ENCODE measurements around the gene AFTPH. TPM values are rescaled to one million over a fixed set of nuclear protein-coding genes. Genes with fewer than 3 reads are reported as not detected.
A peak's percentile ranks its signal among the peaks of the same experiment; 100 is the strongest.

AFTPH gene
- polyA plus RNA-seq, 1 experiment = 22.0 TPM

DNA sequence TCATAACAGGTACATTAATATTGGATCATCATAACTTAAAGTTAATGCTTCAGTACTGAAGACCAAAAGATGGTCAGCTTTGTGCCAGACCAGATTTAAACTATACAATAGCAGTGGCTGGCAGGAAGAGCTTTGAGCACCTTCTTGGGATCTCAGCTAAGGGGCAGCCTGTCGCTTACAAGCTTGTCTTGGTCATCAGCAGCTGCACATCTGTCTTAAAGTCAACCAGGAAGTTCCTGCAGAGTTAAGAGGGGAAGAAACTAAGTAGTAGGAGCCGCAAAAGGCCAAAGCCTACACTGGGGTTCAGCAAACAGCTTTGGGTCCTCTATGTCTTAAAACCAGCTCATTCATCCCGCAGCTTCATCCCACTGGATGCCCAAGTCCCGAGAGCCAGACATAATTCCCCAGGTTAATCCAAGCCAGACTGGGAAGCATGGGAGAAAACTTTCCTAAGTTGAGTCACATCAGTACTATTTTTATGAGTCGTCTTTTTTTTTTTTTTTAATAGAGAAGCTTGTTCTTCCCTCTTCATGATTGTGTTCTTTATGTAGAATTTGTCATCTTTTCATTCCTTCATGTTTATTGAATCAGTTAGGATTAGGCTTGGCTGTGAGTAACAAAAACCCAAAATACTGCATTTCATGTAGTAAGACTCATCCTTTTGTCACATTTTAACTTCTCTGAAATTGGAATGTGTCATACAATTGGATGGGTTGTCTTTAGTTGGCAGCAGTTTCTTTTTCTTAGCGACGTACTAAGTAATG, 70.3 kb downstream of the AFTPH start:
- Histone ChIP-seq H3K27me3 (ENCODE audit: control insufficient read depth, insufficient read depth, low read length) (peaks cover 24% of the 10 kb centered on the region), H3K9me3 (ENCODE audit: control insufficient read depth, insufficient read depth, low read length) (no peaks in the 10 kb centered on the region), H3K4me3 (ENCODE audit: low read depth, low read length) (no peak overlapping the region), H3K27ac (ENCODE audit: low read depth, low read length) (no peak overlapping the region)
- TF ChIP-seq, protein P1, sequence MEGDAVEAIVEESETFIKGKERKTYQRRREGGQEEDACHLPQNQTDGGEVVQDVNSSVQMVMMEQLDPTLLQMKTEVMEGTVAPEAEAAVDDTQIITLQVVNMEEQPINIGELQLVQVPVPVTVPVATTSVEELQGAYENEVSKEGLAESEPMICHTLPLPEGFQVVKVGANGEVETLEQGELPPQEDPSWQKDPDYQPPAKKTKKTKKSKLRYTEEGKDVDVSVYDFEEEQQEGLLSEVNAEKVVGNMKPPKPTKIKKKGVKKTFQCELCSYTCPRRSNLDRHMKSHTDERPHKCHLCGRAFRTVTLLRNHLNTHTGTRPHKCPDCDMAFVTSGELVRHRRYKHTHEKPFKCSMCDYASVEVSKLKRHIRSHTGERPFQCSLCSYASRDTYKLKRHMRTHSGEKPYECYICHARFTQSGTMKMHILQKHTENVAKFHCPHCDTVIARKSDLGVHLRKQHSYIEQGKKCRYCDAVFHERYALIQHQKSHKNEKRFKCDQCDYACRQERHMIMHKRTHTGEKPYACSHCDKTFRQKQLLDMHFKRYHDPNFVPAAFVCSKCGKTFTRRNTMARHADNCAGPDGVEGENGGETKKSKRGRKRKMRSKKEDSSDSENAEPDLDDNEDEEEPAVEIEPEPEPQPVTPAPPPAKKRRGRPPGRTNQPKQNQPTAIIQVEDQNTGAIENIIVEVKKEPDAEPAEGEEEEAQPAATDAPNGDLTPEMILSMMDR (IDR thresholded peaks at IDR 0.05; ENCODE audit: low read depth, low read length) = no peak
- ChIA-PET POLR2A (interaction anchor here (0.5 to 0.7 kb wide), 2 partner anchors 37 to 70 kb away, joined by 3 read pairs; no protein-coding TSS in a partner anchor), CTCF (interaction anchor here (0.6 to 3.2 kb wide), 17 partner anchors 7 to 473 kb away, joined by 3 to 18 read pairs (median 4); no protein-coding TSS in a partner anchor)
- no peak for DNase-seq (ENCODE audit: low read depth, low spot score)

DNA sequence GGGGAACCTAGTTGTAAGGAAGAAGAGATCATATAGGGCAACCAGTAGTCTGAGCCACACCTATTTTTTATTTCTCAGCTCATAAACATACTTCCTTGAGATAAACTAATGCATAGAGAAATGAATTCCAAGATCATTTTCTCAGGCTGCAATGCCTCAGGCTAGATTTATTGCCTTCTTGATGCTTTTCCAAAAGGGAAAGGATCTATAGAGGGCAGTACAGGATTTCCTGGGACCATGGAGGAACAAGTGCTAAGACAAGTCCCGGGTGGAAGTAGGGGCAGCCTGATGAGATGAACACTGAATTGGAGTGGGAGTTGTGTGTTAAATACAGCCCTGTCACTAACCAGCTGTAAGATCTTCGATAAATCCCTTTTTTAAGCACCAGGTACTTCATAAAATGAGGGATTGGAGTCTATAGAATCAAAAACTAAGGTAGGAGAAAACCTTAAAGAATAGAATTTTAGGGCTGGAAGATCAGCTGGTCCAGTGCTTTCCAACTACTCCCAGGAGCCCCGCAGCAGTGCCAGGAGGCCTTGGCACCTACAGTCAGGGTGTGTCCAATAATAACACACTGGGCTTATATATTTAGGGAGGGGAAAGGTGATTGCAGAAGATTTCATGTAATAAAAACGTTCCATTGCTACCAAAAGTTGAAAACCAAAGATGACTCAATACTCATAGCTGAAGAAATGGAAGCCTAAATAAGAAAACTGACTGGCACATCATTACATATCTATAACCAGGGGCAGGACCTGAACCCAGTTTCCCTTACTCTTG, 71.5 kb downstream of the AFTPH start:
- CTCF ChIA-PET = interaction anchor here (0.6 to 3.2 kb wide), 13 partner anchors 9 to 282 kb away, joined by 3 to 18 read pairs (median 3); no protein-coding TSS in a partner anchor
- TF ChIP-seq, protein P1 (IDR thresholded peaks at IDR 0.05; ENCODE audit: low read depth, low read length) = peak; percentile 49
- H3K27ac ChIP-seq (ENCODE audit: low read depth, low read length) = no peak overlapping the region
- H3K9me3 ChIP-seq (ENCODE audit: control insufficient read depth, insufficient read depth, low read length) = no peaks in the 10 kb centered on the region
- no peak overlapping the region for H3K4me3 ChIP-seq (ENCODE audit: low read depth, low read length)
- no peak for DNase-seq (ENCODE audit: low read depth, low spot score)
- peaks cover 30% of the 10 kb centered on the region for H3K27me3 ChIP-seq (ENCODE audit: control insufficient read depth, insufficient read depth, low read length)
- POLR2A ChIA-PET = interaction anchor here (0.6 kb wide), 1 partner anchor 19 kb away, joined by 4 read pairs; no protein-coding TSS in a partner anchor

DNA sequence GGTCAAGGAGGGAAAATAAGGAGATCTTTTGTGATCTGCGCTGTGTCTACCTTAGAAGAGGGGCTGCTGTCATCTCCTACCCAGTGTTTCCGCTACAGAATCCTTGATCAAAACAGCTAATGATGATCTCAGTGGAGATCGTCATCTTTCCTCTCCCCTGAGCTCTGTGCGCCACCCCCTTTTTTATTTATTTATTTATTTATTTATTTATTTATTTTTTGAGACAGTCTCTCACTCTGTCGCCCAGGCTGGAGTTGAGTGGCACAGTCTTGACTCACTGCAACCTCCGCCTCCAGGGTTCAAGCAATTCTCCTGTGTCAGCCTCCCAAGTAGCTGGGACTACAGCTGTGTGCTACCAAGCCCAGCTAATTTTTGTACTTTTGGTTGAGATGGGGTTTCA, 74.1 kb downstream of the AFTPH start:
- ChIA-PET POLR2A (interaction anchor here (0.7 kb wide), 1 partner anchor 138 kb away, joined by 4 read pairs; no protein-coding TSS in a partner anchor), CTCF (interaction anchor here (1.2 kb wide), 1 partner anchor 153 kb away, joined by 3 read pairs; no protein-coding TSS in a partner anchor)
- DNase-seq (ENCODE audit: low read depth, low spot score) = no peak
- Histone ChIP-seq H3K9me3 (ENCODE audit: control insufficient read depth, insufficient read depth, low read length) (no peaks in the 10 kb centered on the region), H3K4me3 (ENCODE audit: low read depth, low read length) (no peak overlapping the region), H3K27ac (ENCODE audit: low read depth, low read length) (no peak overlapping the region), H3K27me3 (ENCODE audit: control insufficient read depth, insufficient read depth, low read length) (peaks cover 46% of the 10 kb centered on the region)
- TF ChIP-seq, protein P1 (IDR thresholded peaks at IDR 0.05; ENCODE audit: low read depth, low read length) = no peak

DNA sequence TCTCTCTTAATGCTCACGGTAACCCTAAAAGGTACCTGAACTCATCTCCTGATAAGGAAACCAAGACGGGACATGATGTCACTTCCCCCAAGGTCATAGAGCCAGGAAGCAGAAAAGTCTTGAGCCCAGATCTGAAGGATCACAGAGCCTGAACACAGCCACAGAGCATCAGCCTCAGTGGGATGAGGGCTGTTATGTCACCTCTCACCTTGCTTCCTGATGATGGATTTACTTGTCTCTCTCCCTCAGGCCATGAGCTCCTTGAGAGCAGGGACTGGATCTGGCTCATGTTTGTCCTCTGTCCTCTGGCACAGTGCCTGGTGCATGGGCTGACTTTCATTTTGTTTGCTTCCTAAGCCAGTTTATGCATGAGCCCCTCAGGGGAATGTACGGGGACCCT, 75.3 kb downstream of the AFTPH start:
- H3K9me3 ChIP-seq (ENCODE audit: control insufficient read depth, insufficient read depth, low read length) = peaks cover 4% of the 10 kb centered on the region; the same call in 1 of the 2 replicates
- H3K4me3 ChIP-seq (ENCODE audit: low read depth, low read length) = no peak overlapping the region
- no peak for DNase-seq (ENCODE audit: low read depth, low spot score)
- H3K27me3 ChIP-seq (ENCODE audit: control insufficient read depth, insufficient read depth, low read length) = peaks cover 55% of the 10 kb centered on the region
- POLR2A ChIA-PET = no interaction called here
- H3K27ac ChIP-seq (ENCODE audit: low read depth, low read length) = no peak overlapping the region
- TF ChIP-seq, protein P1 (IDR thresholded peaks at IDR 0.05; ENCODE audit: low read depth, low read length) = no peak
- CTCF ChIA-PET = interaction anchor here (1.1 to 2.1 kb wide), 2 partner anchors 12 to 76 kb away, joined by 3 to 6 read pairs; partner anchors contain the start of gene AFTPH
